HG03135 (cell line): ENCODE measurements around the gene HDAC5.
"Not testable (repeated sequence)": the region's sequence is repeated elsewhere in the genome, so short reads cannot be mapped to it uniquely, and the experiment has no call there.

Experiments
- ATAC-seq: cut with Tn5 transposase; IDR thresholded peaks from one replicate; pipeline ENCODE4 v1.9.1; 2021; ENCODE audit warnings: mild to moderate bottlenecking, moderate library complexity; ENCODE audit not compliant: unreplicated experiment

HDAC5 gene

DNA sequence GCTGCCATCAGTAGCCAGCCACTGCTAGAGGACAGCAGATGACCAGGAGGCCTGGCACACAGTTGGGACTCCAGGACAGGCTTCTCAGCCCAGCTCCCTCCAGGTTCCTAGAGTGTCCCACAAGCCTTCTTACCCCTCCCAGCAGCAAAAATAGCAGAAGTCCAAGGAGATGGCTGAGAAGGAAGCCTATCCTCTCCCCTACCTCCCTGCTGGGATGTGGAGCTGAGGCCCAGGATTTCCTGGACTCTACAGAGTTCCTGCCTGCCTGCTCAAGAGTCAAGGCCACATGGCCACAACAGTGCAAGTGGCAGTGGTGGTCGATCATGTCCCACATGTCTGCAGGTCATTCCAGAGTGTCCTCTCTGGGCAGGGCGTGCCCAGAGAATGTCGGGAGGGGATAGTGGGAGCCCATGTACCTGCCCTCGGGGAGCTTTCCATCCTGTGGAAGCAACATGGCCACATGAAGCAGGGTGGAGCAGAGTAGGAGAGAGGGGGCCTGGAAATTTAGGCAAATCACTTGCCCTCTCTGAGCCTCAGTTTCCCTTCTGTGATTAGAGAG lies 10.6 kb upstream of the HDAC5 start:
- ATAC-seq: no peak

DNA sequence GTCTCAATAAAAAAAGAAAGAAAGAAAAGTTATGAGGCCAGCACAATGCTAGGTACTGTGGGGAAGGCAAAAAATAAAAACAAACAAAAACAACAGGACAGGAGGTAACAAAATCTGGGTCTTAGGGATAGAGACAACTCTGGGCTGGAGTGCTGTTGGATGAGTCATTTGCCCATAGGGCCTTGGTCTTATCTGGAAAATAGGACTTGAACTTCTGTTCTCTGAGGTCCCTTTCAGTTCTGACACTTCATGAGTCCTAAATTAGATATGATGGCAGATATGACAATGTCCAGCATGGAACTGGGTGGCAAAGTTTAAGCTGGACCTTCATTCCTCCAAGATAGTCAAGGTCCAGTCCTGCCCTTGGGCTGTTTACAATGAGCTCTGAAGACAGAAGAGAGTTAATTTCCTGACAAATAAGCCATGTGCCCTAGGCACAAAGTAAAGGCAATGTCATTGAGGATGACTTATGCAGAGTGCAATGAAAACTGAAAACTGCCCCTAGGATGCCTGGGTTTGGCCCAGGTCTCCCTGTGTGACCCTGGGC lies 8.9 kb upstream of the HDAC5 start:
- ATAC-seq: no peak

DNA sequence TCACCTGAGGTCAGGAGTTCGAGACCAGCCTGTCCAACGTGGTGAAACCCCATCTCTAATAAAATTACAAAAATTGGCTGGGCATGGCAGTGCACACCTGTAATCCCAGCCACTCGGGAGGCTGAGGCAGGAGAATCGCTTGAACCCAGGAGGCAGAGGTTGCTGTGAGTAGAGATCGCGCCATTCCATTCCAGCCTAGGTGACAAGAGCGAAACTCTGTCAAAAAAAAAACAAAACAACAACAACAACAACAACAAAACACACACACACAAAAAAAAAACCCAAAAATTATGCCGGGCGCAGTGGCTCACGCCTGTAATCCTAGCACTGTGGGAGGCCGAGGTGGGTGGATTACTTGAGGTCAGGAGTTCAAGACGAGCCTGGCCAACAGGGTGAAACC lies 7.9 kb upstream of the HDAC5 start:
- not testable (repeated sequence) for ATAC-seq

DNA sequence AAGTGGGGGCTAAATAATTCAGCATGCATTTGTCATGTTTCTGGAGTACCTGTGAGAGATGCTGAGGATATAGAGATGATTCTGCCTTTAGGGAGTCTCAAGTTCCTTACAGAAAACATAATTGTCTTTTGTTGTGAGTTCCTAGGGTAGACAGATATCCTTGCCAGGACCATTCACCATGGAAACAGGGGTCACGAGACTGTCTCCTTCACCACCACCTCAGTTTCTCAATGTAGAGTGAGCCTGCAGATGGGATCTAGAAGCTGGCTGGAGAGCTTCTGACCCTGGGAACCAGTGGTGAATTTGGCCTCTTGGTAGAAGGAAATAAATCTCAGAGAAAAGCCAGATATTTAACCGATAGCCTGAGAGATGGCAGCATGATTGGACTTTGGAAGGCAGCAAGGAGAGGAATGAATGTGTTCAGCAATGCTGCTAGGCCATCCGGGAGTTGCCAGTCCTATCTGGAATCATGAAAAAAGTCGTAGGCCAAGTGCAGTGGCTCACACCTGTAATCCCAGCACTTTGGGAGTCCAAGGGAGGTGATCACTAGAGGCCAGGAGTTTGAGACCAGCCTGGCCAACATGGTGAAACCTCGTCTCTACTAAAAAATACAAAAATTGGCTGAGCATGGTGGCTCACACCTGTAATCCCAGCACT lies 7.4 kb upstream of the HDAC5 start:
- ATAC-seq: no peak

DNA sequence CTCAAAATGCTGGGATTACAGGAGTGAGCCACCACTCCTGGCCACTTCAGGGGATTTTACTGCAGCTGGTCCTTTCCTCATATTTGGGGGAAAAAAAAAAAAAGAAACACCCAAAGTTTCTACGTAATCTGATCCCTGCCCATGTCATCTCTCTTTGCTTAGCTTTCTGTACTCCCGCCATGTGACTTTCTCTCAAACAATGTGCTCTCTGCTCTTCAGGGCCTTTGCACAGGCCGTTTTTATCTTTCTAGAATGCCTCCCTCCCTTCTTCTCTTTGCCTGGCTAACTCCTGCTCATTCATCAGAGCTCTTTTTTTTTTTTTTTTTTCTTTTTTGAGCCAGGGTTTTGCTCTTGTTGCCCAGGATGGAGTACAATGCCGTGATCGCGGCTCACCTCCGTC lies 4.9 kb upstream of the HDAC5 start:
- ATAC-seq: no peak

DNA sequence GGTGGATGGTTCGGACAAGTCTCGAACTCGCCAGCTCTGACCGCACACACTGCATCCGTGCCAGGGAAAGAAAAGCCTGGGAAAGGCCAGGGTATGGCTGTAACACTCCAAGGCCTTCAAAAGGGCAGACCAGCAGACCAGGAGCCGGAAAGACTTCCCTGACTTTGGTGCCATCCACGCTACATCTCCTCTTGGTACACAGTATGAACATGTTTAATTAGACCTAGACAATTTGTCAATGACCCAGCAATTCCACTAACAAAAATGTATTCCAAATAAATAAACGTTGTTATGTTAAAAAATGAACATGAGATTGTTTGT lies 637 bp upstream of the HDAC5 start:
- no peak for ATAC-seq

DNA sequence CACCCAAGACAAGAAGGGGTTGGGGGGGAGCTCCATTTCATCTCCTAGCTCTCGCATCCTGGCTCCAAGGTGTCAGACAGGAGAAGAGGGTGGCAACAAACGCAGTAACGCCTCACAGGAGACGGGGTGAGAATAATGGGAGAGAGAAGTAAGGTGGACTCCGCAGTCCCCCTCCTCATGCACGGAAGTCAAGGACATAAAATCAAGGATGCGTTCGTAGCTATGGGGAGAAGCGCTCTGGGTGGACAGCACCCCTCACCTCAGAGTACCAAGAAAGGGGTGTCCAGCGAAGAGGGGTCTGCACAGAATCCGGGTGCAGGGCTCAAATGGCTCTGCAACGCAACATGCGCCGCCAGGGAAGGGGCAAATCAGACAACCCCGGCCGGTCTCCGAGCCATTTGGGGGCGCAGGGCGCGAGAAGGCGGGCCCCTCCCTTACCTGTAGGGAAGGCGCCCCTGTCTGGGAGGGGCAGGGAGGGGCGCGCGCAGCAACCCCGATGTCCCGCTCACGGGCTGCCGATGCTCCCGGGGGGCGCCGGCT lies 555 bp downstream of the HDAC5 start:
- ATAC-seq: peak; percentile 22

DNA sequence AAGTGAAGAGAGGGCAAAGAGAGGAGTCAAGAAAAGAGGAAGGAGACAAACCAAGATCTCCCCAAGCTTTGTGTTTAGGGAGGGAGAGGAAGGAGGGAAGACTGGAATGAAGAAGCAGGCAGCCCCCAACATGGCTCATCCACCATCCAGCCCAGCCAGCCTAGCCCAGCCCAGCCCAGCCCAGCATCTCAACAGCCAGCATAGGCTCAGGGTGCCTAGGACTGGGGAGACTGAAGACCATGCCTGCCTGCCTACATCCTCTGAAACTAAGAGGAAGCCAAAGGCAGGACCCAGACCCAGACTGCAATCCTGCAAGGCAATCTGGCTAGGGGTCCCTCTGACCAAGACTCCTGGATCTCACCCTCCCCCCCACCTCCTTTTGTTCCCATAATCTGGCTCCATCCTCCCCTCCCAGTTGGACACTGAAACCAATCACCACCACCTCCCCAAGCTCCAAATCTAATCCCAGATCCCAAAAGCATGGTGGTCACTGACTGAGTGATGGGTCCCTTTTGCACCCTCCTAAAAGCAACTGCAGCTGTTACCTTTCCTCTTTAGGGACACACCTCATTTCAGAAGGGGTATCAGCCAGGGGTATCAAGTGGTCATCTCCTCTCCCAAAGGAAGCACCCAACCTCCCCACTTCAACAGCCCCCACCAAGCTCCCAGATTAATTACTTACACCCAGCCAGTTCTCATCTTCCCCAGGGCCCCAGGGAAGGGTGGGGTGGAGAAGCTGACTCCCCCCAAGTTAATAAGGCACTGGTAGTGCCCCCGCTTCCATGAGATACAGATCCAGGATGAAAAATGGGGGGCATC lies 1.2 kb downstream of the HDAC5 start:
- ATAC-seq: no peak

DNA sequence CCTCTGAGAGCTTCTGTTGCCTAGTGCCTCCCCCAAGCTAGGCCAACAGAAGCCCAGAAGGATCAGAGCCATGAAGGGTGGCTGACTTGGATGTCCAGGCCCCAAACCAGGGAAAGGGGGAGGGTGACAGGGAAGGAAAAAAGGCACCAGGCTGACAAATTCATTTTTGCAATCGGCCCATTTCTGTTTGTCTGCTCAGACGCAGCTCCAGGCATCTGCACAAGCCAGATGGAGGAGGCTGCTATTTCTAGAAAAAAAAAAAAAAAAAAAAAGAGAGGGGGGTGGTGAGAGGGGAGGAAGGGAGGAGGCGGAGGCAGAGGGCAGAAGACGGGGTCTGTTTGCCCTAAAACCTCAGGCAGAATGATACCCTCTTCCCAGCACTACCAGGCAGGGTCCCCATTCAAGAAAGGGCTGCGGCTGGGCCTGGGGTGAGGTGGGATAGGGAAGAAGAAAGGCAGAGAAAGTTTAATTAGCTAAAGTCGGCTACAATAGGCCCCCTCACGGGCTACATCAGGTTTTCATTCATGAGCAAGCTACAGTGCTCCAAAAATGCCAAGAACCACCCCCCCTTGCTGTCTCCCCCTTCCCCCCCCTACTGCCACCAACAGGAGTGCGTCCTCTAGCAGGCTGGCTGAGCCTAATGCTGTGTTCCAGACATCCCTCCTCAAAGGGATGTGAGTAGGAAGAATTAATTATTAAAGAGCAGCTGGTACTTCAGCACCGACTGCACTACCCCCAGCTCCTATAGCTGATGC lies 2.4 kb downstream of the HDAC5 start:
- no peak for ATAC-seq

DNA sequence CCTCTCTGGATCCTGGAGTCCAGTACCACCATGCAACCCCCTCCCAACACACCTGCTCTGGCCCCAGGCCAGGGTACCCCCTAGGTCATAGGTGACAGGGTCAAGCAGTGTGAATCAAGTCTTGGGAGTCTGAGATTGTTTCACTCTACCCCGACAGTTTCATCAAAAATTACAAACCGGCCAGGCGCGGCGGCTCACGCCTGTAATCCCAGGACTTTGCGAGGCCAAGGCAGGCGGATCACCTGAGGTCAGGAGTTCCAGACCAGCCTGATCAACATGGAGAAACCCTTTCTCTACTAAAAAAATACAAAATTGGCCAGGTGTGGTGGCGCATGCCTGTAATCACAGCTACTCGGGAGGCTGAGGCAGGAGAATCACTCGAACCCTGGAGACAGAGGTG lies 3.2 kb downstream of the HDAC5 start:
- ATAC-seq: not testable (repeated sequence)

DNA sequence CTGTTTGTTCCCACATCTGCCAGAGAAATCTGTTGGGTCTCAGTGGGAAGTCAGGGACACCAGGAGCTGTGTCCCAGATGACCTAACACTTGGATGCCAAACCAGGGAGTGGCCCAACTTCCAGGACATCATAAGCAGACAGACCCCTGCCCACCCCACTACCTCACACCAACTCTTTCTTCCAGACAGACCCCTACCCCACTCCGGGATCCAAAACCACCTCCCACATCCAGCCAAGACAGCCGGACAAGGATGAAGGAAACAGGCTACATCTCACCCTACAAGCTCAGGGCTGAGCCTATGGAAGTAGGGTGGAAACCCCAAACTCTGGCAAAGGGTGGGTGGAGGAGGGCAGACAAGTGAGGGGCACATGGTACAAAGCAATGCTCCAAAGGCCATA lies 3.6 kb downstream of the HDAC5 start:
- ATAC-seq: no peak

DNA sequence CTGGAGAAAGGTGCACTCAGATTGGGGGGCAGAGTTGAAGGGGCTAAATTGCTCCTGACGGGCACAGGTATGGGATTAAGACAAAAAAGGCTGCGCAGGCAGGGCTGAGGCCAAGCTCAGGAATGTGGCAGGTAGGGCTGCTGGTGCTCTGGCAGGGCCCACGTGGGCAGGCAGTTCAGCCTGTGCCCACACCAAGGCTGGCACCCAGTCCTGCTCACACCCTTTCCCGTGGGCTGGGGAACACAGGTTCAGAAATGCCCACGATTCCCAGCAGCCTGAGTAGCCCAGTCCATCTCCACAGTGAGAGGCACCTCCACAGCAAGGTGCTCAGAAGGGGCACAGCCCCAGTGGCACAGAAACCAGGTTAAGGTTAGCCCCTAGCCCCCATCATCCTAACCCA lies 4.4 kb downstream of the HDAC5 start:
- ATAC-seq: no peak

DNA sequence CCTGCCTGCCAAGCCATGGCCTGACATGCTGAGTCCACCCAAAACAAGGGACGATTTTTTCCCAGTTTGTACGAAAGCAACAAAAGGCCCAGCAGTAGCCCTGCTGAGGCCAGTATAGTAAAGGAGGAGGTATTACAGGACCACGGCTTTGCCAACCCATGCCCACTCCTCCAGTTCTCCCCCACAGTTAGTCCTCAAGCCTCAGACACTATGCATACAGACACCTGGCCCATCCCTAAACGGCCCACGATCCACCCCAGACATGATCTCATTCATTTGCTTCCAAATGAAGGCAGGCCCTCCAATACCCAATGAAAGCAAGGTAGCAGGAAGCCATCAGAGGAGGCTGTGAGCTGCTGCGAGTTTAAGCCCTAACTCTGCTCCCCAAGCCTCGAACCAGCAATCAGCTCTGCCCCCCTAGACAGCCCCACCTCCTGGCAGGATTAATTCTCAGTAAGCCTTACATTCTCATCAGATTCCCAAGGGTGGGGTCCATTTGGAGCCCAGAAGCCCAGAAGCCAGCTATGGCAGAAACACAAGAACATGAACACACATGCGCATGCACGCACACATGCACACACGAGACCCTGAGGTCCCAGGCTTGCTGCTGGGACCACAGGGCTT lies 4.9 kb downstream of the HDAC5 start:
- ATAC-seq: no peak

DNA sequence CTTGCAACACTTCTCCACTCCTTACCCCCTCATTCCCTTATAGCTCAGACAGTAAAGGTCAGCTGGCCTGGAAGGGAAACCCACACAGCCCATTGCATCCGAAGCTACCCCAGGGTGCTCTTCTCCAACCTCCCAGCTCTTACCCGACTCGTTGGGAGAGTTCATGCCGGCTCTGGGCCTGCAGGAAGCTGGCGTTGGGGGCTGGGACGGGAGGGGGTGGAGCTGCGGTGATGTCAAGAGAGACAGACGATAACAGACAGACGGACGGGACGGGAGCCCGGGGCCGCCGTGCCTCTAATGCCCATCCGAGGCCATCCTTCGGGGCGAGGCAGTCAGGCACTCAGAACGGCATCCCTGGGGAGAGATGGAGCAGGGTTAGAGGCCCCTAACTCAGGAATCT lies 6.1 kb downstream of the HDAC5 start:
- ATAC-seq: no peak

DNA sequence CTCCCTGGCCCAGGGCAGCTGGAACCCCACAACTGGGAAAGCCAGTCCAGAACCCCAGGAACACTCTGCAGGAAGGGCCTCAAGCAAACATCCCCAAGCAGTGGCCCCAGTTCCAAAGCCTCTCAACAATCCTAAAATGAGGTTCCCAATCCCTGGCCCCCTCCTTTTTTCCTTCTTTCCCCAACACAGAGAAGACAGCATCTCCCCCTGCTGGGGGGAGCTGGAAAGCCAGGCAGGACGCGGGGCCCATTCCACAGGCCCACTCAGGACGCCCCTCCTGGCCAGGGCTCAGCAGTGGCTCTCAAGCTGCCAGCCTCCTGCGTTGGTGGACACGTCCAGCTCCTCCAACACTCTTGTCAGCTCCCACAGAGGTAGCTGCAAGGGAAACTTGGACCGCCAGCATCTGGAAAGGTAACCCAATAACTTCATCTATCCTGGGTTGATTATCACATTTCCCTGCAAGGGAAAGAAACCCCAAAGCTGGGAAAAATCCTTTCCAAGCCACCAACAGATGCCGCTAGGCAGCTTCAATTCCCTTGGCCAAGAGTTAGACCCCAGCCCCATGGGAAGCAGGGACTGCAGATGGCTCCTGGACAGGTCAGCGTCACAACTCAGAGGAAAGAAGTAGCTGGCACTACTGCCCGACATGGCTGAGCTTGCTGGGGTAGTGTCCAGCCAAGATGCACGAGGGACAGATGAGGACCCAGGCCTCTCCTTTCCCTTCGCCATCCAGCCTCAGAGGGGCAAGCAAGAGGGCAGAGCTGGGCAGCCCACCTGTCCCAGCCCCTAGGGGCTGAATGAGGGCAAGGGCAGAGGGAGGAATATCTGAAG lies 7.6 kb downstream of the HDAC5 start:
- ATAC-seq: no peak

DNA sequence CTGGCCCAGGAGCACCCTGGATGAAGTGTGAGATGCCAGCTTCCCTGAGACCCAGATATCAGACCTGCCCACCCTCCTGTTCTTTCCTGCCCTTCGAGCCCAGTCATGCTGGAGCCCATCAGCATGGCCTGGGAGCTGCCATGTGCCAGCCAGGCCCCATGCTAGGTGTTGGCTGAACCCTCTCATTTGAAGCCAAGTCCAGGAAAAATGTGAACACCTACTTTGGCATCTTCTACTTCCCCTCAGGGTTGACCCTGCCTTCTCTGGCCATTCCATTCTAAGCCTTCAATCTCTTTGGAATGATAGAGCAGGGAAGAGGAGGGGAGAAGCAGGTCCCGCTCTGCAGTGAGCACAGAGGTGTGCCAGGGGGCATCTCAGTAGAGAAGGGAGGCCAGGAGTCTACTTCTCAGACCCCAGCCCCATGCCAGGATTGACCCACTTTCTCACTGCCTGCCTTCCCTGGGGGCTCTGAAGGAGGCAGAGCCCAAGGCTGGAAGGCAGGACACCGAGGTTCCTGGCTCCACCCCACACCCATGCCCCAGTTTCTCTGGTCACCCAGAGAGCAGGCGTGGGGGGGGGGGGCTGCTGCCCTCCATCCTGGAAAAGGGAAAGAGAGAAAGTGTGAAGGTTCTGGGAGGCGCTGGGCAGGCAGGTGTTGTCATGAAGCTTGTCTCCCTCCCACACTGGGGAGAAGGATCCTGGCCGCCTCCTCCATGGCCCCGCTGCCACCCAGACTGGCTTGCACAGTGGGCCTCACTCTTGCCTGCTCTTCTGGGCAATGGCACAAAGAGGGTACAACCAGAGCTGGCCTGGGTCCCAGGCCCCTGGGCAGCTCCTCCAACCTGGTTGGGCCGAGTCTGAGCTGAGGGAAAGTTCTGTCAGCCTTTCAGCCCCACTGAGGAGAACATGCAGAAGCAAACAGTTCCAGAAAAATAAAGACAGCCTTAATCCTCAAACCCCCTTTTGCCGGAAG lies 9.3 kb downstream of the HDAC5 start:
- no peak for ATAC-seq

DNA sequence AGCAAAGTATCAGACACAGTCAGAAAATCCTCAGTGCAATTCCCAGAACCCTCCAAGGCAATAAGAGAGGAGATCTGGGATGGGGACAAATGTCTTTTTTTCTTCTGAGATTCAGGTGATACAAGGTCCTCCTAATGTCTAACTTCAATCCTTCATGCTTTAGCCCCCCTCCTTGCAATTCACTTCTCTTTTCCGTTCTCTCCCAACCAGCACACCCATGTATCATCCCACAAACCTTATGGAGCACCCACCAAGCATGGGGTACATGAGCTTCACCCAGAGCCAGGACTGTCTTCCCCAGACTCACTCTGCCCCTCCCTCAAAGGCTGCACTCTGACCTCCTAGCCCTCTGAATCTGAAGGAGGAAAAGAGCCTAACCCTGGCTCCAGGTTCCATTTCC lies 10.1 kb downstream of the HDAC5 start:
- no peak for ATAC-seq
